A673 (cell line): ENCODE data around the gene GSTO2.

ENCODE experiments used
- CTCF ChIP-seq: fragments of 300-800, 200-600 bp; sonication (generic); conservative IDR thresholded peaks from 2 replicates; pipeline ENCODE4 v1.5.1; 2017; ENCODE audit warnings: low read depth, mild to moderate bottlenecking, antibody characterized with exemption, low read length, moderate library complexity, mixed read lengths
- EZH2 ChIP-seq: fragments of 200-600 bp; sonication (generic); IDR thresholded peaks from 2 replicates; pipeline ENCODE4 v1.6.1; 2017; ENCODE audit warnings: borderline replicate concordance, low read depth, mild to moderate bottlenecking, mixed read lengths, antibody characterized with exemption, low read length; ENCODE audit not compliant: poor library complexity, severe bottlenecking

GRCh38 chr10:104268405-104268712 lies 625 bp upstream of the GSTO2 start:
- no peak for TF ChIP-seq CTCF
- no peak for TF ChIP-seq EZH2
